ENCODE data around the gene S100A12. TPM values are rescaled to one million over a fixed set of nuclear protein-coding genes. Genes with fewer than 3 reads are reported as not detected.
"Not testable (repeated sequence)": the region's sequence is repeated elsewhere in the genome, so short reads cannot be mapped to it uniquely, and the experiment has no call there.

Gene S100A12
- total RNA-seq, 2 experiments from 2014 or later = 4.0 to 5.5 TPM

- Histone ChIP-seq H3K4me3 (ENCODE audit: low read length) (no peak within 1 kb of the TSS), H3K27ac (ENCODE audit: low read depth in 1 of 2, low read length in 2 of 2) (no peak within 1 kb of the TSS), H3K27me3 (ENCODE audit: control insufficient read depth in 1 of 2, insufficient read depth in 2 of 2, low read length in 2 of 2) (peaks cover 3 to 5% of the 10 kb centered on the region in 2 experiments), H3K4me1 (ENCODE audit: insufficient read depth, low read length) (peaks cover 25% of the 10 kb centered on the region), H3K9me3 (ENCODE audit: control insufficient read depth in 1 of 2, insufficient read depth in 1 of 2, low read length in 2 of 2) (no peaks in the 10 kb centered on the region), H3K36me3 (ENCODE audit: insufficient read depth, low read length) (no peaks in the 10 kb centered on the region)
- POLR2A ChIA-PET = no interaction called here
- no peak for TF ChIP-seq CTCF (IDR thresholded peaks at IDR 0.05)
- H3K4me3 Mint-ChIP-seq = no peak within 1 kb of the TSS
- intact Hi-C loops (cut with DNase I, micrococcal nuclease) = no loop called here
- H3K4me1 Mint-ChIP-seq (ENCODE audit: low read depth) = peaks cover 29% of the 10 kb centered on the region
- no peaks in the 10 kb centered on the region for H3K36me3 Mint-ChIP-seq (ENCODE audit: low read depth)
- H3K9me3 Mint-ChIP-seq = no peaks in the 10 kb centered on the region
- DNase-seq (no peak), ATAC-seq (ENCODE audit: poor library complexity) (no peak)
- H3K27me3 Mint-ChIP-seq = peaks cover 36% of the 10 kb centered on the region
- CTCF ChIA-PET = no interaction called here
- no peak within 1 kb of the TSS for H3K27ac Mint-ChIP-seq
Measured at GRCh38 chr1:153348511-153349362, 26.7 kb downstream of the S100A12 start, which contains the start of gene PGLYRP4. Gene PGLYRP4, minus strand, starts transcription at chr1:153348841. Its CDS starts 909 bp downstream, at chr1:153347932.

- peaks cover 36% of the 10 kb centered on the region for H3K27me3 Mint-ChIP-seq
Measured at GRCh38 chr1:153347856-153348255, 27.6 kb downstream of the S100A12 start.

GRCh38 chr1:153347049-153347448 is 28.4 kb downstream of the S100A12 start:
- ATAC-seq (ENCODE audit: poor library complexity); POLR2A ChIA-PET; DNase-seq; H3K36me3 ChIP-seq (ENCODE audit: insufficient read depth, low read length); CTCF ChIA-PET; H3K4me3 Mint-ChIP-seq; H3K9me3 ChIP-seq (ENCODE audit: control insufficient read depth in 1 of 2, insufficient read depth in 1 of 2, low read length in 2 of 2); H3K9me3 Mint-ChIP-seq; H3K36me3 Mint-ChIP-seq (ENCODE audit: low read depth); H3K4me3 ChIP-seq (ENCODE audit: low read length); H3K27ac ChIP-seq (ENCODE audit: low read depth in 1 of 2, low read length in 2 of 2); intact Hi-C loops (cut with DNase I, micrococcal nuclease); H3K27me3 ChIP-seq (ENCODE audit: control insufficient read depth in 1 of 2, insufficient read depth in 2 of 2, low read length in 2 of 2); H3K27ac Mint-ChIP-seq: not testable (repeated sequence)
- peaks cover 25% of the 10 kb centered on the region for H3K4me1 ChIP-seq (ENCODE audit: insufficient read depth, low read length)
- H3K4me1 Mint-ChIP-seq (ENCODE audit: low read depth) = peaks cover 44% of the 10 kb centered on the region
- peaks cover 36% of the 10 kb centered on the region for H3K27me3 Mint-ChIP-seq

More at GRCh38 chr1:153347856-153348255, 27.6 kb downstream of the S100A12 start:
- no peak overlapping the region for H3K4me3 Mint-ChIP-seq
- intact Hi-C loops (cut with DNase I, micrococcal nuclease) = no loop called here
- ATAC-seq (ENCODE audit: poor library complexity) = no peak
- no peak for DNase-seq
- H3K27me3 ChIP-seq (ENCODE audit: control insufficient read depth in 1 of 2, insufficient read depth in 2 of 2, low read length in 2 of 2) = peaks cover 3 to 5% of the 10 kb centered on the region in 2 experiments
- no peak overlapping the region for H3K27ac Mint-ChIP-seq
- no peaks in the 10 kb centered on the region for H3K36me3 ChIP-seq (ENCODE audit: insufficient read depth, low read length)
- ChIA-PET CTCF (no interaction called here), POLR2A (no interaction called here)
- H3K4me1 Mint-ChIP-seq (ENCODE audit: low read depth) = peaks cover 37% of the 10 kb centered on the region
- no peak overlapping the region for H3K4me3 ChIP-seq (ENCODE audit: low read length)
- TF ChIP-seq CTCF (IDR thresholded peaks at IDR 0.05) = no peak
- no peaks in the 10 kb centered on the region for H3K9me3 Mint-ChIP-seq
- H3K4me1 ChIP-seq (ENCODE audit: insufficient read depth, low read length) = peaks cover 25% of the 10 kb centered on the region
- H3K36me3 Mint-ChIP-seq (ENCODE audit: low read depth) = no peaks in the 10 kb centered on the region
- no peaks in the 10 kb centered on the region for H3K9me3 ChIP-seq (ENCODE audit: control insufficient read depth in 1 of 2, insufficient read depth in 1 of 2, low read length in 2 of 2)
- no peak overlapping the region for H3K27ac ChIP-seq (ENCODE audit: low read depth in 1 of 2, low read length in 2 of 2)

Data from CD4-positive, alpha-beta T cell (primary cell).